ENCODE data around the gene CMPK1. TPM values are rescaled to one million over a fixed set of nuclear protein-coding genes. Genes with fewer than 3 reads are reported as not detected.

Gene CMPK1
- total and polyA plus RNA-seq, 10 of the 15 experiments (the other 5 are each of a cell fraction or from before 2014, with no cell fraction given): 43.7 to 159 (median 85.6) TPM

DNA sequence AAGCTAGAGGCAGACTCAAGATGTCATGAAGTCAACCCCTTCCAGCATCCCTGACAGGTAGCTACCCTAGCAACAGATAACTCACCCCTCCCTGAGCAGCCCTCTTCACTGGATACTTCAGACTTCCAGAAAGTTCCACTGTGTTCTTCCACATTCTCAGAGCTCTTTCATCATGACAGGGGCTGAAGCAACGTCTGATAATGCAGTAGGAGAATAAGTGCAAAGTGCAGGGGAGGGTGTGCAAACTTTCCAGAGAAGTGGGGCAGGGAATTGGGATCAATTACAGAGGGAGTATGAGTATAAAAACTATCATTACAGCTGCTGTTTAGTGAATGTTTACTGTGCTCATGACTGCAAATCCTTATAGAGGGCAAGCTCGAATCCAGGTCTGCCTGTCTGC, 56.1 kb downstream of the CMPK1 start:
- no peaks in the 10 kb centered on the region for H3K79me2 ChIP-seq (ENCODE audit: control insufficient read depth, insufficient read depth, low read length)
- ATAC-seq (no peak), FAIRE-seq (no peak), DNase-seq (ENCODE audit: low read depth, low spot score) (no peak)
- no TSS peak for BruUV-seq (replicated peaks)
- in situ Hi-C loops (cut with MboI): loop anchor here (5.0 kb wide), 1 partner anchor 323 kb away; no protein-coding TSS in a partner anchor
- SMC1A ChIA-PET (ENCODE audit: uncharacterized antibody, unreplicated experiment): interaction anchor here (0.7 to 2.0 kb wide), 6 partner anchors 13 to 339 kb away, joined by 3 to 10 read pairs (median 4); no protein-coding TSS in a partner anchor
- RAD21 ChIA-PET (ENCODE audit: unreplicated experiment): interaction anchor here (1.1 to 3.1 kb wide), 6 partner anchors 34 to 337 kb away, joined by 3 to 14 read pairs (median 8); partner anchors contain the start of gene FOXD2
- TF ChIP-seq RBBP5 (conservative IDR thresholded peaks at IDR 0.05) (no peak), TARDBP (IDR thresholded peaks at IDR 0.05; ENCODE audit: borderline replicate concordance) (no peak), PML (IDR thresholded peaks at IDR 0.05; ENCODE audit: low read length) (no peak), ZBTB40 (IDR thresholded peaks at IDR 0.05; ENCODE audit: borderline replicate concordance) (no peak), JUNB (IDR thresholded peaks at IDR 0.05) (no peak), CHD1 (IDR thresholded peaks at IDR 0.05; ENCODE audit: low read depth, low read length) (no peak), CREB1 (IDR thresholded peaks at IDR 0.05; ENCODE audit: low read depth) (no peak), YBX1 (IDR thresholded peaks at IDR 0.05) (no peak), RELA (IDR thresholded peaks at IDR 0.05; ENCODE audit: borderline replicate concordance, partially characterized antibody) (no peak), NBN (IDR thresholded peaks at IDR 0.05) (no peak), BHLHE40 (IDR thresholded peaks at IDR 0.05; ENCODE audit: borderline replicate concordance in 1 of 2, low read depth in 2 of 2, low read length in 1 of 2) (no peak)
- TF ChIP-seq, protein P1, sequence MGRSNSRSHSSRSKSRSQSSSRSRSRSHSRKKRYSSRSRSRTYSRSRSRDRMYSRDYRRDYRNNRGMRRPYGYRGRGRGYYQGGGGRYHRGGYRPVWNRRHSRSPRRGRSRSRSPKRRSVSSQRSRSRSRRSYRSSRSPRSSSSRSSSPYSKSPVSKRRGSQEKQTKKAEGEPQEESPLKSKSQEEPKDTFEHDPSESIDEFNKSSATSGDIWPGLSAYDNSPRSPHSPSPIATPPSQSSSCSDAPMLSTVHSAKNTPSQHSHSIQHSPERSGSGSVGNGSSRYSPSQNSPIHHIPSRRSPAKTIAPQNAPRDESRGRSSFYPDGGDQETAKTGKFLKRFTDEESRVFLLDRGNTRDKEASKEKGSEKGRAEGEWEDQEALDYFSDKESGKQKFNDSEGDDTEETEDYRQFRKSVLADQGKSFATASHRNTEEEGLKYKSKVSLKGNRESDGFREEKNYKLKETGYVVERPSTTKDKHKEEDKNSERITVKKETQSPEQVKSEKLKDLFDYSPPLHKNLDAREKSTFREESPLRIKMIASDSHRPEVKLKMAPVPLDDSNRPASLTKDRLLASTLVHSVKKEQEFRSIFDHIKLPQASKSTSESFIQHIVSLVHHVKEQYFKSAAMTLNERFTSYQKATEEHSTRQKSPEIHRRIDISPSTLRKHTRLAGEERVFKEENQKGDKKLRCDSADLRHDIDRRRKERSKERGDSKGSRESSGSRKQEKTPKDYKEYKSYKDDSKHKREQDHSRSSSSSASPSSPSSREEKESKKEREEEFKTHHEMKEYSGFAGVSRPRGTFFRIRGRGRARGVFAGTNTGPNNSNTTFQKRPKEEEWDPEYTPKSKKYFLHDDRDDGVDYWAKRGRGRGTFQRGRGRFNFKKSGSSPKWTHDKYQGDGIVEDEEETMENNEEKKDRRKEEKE (IDR thresholded peaks at IDR 0.05): no peak
- TF ChIP-seq, protein P2, sequence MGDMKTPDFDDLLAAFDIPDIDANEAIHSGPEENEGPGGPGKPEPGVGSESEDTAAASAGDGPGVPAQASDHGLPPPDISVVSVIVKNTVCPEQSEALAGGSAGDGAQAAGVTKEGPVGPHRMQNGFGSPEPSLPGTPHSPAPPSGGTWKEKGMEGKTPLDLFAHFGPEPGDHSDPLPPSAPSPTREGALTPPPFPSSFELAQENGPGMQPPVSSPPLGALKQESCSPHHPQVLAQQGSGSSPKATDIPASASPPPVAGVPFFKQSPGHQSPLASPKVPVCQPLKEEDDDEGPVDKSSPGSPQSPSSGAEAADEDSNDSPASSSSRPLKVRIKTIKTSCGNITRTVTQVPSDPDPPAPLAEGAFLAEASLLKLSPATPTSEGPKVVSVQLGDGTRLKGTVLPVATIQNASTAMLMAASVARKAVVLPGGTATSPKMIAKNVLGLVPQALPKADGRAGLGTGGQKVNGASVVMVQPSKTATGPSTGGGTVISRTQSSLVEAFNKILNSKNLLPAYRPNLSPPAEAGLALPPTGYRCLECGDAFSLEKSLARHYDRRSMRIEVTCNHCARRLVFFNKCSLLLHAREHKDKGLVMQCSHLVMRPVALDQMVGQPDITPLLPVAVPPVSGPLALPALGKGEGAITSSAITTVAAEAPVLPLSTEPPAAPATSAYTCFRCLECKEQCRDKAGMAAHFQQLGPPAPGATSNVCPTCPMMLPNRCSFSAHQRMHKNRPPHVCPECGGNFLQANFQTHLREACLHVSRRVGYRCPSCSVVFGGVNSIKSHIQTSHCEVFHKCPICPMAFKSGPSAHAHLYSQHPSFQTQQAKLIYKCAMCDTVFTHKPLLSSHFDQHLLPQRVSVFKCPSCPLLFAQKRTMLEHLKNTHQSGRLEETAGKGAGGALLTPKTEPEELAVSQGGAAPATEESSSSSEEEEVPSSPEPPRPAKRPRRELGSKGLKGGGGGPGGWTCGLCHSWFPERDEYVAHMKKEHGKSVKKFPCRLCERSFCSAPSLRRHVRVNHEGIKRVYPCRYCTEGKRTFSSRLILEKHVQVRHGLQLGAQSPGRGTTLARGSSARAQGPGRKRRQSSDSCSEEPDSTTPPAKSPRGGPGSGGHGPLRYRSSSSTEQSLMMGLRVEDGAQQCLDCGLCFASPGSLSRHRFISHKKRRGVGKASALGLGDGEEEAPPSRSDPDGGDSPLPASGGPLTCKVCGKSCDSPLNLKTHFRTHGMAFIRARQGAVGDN (IDR thresholded peaks at IDR 0.05): no peak
- H3K4me3 ChIP-seq: no peak overlapping the region
- H3K9me3 ChIP-seq (replicated peaks; ENCODE audit: control insufficient read depth, insufficient read depth, low read length): no peaks in the 10 kb centered on the region
- no peaks in the 10 kb centered on the region for H3K36me3 ChIP-seq (ENCODE audit: control insufficient read depth in 2 of 2, insufficient read depth in 2 of 2, low read length in 1 of 2)
- CTCF ChIA-PET: interaction anchor here (0.7 to 4.3 kb wide), 23 partner anchors 8 to 337 kb away, joined by 3 to 33 read pairs (median 5); partner anchors contain the start of gene FOXD2
- POLR2A ChIA-PET: interaction anchor here (0.6 to 0.8 kb wide), 2 partner anchors 13 to 43 kb away, joined by 3 to 6 read pairs; no protein-coding TSS in a partner anchor
- no peak overlapping the region for H2AFZ ChIP-seq (ENCODE audit: control insufficient read depth, low read depth, low read length)
- H3K27ac ChIP-seq (ENCODE audit: control insufficient read depth, insufficient read depth): no peak overlapping the region
- no peaks in the 10 kb centered on the region for H3K27me3 ChIP-seq (replicated peaks in 1 of 2; ENCODE audit: control insufficient read depth in 2 of 2, insufficient read depth in 2 of 2, low read length in 1 of 2)
- H3K4me2 ChIP-seq (ENCODE audit: control insufficient read depth, insufficient read depth): no peak overlapping the region
- WGBS (ENCODE audit: insufficient coverage, insufficient replicate concordance, low lambda C conversion rate, missing lambda C conversion rate): 2% methylated on average over 2 of the region's 2 CpGs
- intact Hi-C loops (cut with micrococcal nuclease; ENCODE audit: unreplicated experiment): loop anchor here (2.0 kb wide), 1 partner anchor 47 kb away; no protein-coding TSS in a partner anchor
- H4K20me1 ChIP-seq (ENCODE audit: control insufficient read depth, insufficient read depth): no peaks in the 10 kb centered on the region
- H3K4me1 ChIP-seq (ENCODE audit: control insufficient read depth, insufficient read depth, low read length): no peaks in the 10 kb centered on the region
- H3K9ac ChIP-seq (ENCODE audit: control insufficient read depth, insufficient read depth, low read length): no peak overlapping the region
